Peyer's patch (tissue), 4 donors: Measurements from ENCODE around the gene MAML3.

Source experiments
- CTCF ChIP-seq, 6 experiments: fragments of 450-650 bp in 4 of 6; fragments of 200-600 bp in 2 of 6; sonication (generic) in 1 of 6; IDR thresholded peaks; one replicate each; pipeline ENCODE4 v1.5.1; 2017 to 2019; ENCODE audit warnings: antibody characterized with exemption in 6 of 6, mild to moderate bottlenecking in 3 of 6, moderate library complexity in 1 of 6
- POLR2A ChIP-seq, 2 donors: fragments of 450-650 bp; IDR thresholded peaks; one replicate each; pipeline ENCODE4 v1.5.1; 2017; ENCODE audit warnings: antibody characterized with exemption in 2 of 2, mild to moderate bottlenecking in 2 of 2, moderate library complexity in 2 of 2

GRCh38 chr4:139857977-139858376 is 296.0 kb downstream of the MAML3 start:
- TF ChIP-seq POLR2A (IDR thresholded peaks at IDR 0.05) (no peak), CTCF (IDR thresholded peaks at IDR 0.05) (no peak)
